ENCODE data around the gene RTKN2. TPM values are rescaled to one million over a fixed set of nuclear protein-coding genes. Genes with fewer than 3 reads are reported as not detected.

Gene RTKN2
- polyA plus RNA-seq, 1 donor from 2014 or later: 4.7 TPM

DNA sequence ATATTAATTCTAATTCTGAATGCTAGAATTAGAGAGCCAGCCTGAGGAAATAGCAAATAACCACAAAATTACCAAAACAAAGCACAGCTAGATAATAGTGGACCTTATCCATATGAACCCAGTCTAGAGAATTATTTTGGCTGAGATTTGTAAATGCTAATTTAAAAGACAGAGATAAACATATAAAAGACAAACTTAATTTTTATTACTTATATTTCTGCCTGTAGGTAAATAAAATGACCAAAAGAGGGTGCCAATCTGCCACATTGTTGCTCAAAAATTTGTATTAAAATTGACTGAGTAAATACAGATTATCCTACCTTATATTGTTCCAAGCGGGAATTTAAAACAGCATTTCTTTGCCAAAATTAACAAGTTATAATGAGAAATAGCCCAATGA is 20.2 kb downstream of the RTKN2 start:
- Histone ChIP-seq H3K27ac (ENCODE audit: low read length) (no peak overlapping the region), H3F3A (ENCODE audit: insufficient read depth, low read length, poor library complexity, severe bottlenecking) (no peaks in the 10 kb centered on the region), H3K36me3 (ENCODE audit: insufficient read depth, low read length) (no peaks in the 10 kb centered on the region), H3K9me2 (ENCODE audit: insufficient read depth, low read length) (no peaks in the 10 kb centered on the region), H2AFZ (ENCODE audit: low read depth, low read length) (no peak overlapping the region), H3K27me3 (ENCODE audit: insufficient read depth, low read depth, low read length) (no peaks in the 10 kb centered on the region), H3K9me3 (ENCODE audit: low read length) (no peaks in the 10 kb centered on the region), H3K79me2 (replicated peaks; ENCODE audit: insufficient read depth, low read length) (no peaks in the 10 kb centered on the region), H3K9ac (ENCODE audit: low read length) (no peak overlapping the region), H3K4me3 (ENCODE audit: low read length) (no peak overlapping the region), H3K4me2 (ENCODE audit: low read length) (no peak overlapping the region), H4K20me1 (ENCODE audit: insufficient read depth) (no peaks in the 10 kb centered on the region)
- TF ChIP-seq SMC3 (conservative IDR thresholded peaks at IDR 0.05; ENCODE audit: poor library complexity): peak; percentile 17
- no peak for TF ChIP-seq TAF1 (IDR thresholded peaks at IDR 0.05; ENCODE audit: low read depth)
- no peak for TF ChIP-seq MXI1 (conservative IDR thresholded peaks at IDR 0.05; ENCODE audit: poor library complexity, severe bottlenecking)
- TF ChIP-seq, protein P1, sequence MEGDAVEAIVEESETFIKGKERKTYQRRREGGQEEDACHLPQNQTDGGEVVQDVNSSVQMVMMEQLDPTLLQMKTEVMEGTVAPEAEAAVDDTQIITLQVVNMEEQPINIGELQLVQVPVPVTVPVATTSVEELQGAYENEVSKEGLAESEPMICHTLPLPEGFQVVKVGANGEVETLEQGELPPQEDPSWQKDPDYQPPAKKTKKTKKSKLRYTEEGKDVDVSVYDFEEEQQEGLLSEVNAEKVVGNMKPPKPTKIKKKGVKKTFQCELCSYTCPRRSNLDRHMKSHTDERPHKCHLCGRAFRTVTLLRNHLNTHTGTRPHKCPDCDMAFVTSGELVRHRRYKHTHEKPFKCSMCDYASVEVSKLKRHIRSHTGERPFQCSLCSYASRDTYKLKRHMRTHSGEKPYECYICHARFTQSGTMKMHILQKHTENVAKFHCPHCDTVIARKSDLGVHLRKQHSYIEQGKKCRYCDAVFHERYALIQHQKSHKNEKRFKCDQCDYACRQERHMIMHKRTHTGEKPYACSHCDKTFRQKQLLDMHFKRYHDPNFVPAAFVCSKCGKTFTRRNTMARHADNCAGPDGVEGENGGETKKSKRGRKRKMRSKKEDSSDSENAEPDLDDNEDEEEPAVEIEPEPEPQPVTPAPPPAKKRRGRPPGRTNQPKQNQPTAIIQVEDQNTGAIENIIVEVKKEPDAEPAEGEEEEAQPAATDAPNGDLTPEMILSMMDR (IDR thresholded peaks at IDR 0.05; ENCODE audit: poor library complexity, severe bottlenecking): peak; percentile 47
- TF ChIP-seq RAD21 (conservative IDR thresholded peaks at IDR 0.05): peak; percentile 36
- TF ChIP-seq POLR2AphosphoS5 (IDR thresholded peaks at IDR 0.05): no peak
- no peak for TF ChIP-seq EZH2 (IDR thresholded peaks at IDR 0.05; ENCODE audit: borderline replicate concordance, insufficient read depth, low read length, poor library complexity, severe bottlenecking)
- TF ChIP-seq, protein P2, sequence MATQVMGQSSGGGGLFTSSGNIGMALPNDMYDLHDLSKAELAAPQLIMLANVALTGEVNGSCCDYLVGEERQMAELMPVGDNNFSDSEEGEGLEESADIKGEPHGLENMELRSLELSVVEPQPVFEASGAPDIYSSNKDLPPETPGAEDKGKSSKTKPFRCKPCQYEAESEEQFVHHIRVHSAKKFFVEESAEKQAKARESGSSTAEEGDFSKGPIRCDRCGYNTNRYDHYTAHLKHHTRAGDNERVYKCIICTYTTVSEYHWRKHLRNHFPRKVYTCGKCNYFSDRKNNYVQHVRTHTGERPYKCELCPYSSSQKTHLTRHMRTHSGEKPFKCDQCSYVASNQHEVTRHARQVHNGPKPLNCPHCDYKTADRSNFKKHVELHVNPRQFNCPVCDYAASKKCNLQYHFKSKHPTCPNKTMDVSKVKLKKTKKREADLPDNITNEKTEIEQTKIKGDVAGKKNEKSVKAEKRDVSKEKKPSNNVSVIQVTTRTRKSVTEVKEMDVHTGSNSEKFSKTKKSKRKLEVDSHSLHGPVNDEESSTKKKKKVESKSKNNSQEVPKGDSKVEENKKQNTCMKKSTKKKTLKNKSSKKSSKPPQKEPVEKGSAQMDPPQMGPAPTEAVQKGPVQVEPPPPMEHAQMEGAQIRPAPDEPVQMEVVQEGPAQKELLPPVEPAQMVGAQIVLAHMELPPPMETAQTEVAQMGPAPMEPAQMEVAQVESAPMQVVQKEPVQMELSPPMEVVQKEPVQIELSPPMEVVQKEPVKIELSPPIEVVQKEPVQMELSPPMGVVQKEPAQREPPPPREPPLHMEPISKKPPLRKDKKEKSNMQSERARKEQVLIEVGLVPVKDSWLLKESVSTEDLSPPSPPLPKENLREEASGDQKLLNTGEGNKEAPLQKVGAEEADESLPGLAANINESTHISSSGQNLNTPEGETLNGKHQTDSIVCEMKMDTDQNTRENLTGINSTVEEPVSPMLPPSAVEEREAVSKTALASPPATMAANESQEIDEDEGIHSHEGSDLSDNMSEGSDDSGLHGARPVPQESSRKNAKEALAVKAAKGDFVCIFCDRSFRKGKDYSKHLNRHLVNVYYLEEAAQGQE (IDR thresholded peaks at IDR 0.05; ENCODE audit: borderline replicate concordance): no peak

DNA sequence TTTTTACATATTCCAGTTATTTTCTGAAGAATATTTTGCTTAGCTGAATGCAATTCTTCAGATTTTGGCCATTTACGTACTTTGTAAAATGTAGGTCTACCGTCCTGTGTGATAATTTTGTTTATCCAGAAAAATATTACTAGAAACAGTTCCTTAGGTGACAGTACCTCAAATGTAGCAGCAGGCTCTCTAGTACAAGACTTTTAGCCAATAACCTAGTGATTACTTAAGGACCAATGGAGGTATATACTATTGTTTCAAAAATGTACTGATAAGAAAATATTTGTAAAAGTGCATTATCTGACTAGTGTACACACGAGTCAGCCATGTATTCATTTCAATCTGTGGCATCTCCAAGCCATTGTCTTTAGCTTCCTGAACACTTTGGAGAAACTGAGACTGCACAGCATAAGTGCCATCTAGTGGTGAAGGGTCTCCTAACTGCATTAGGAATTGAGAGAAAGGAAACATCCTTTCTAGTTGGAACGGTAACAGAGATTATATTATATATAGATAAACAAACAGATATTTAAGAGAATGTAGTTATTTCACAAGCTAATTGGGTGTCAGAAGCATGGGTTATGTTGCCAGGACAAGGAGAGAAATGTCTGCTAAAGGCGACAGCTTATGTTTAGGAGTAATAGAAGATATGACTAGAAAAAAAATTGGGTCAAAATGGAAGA is 23.7 kb downstream of the RTKN2 start:
- Histone ChIP-seq H3K27me3 (ENCODE audit: insufficient read depth, low read depth, low read length) (no peaks in the 10 kb centered on the region), H3K9me3 (ENCODE audit: low read length) (no peaks in the 10 kb centered on the region), H3F3A (ENCODE audit: insufficient read depth, low read length, poor library complexity, severe bottlenecking) (no peaks in the 10 kb centered on the region), H3K36me3 (ENCODE audit: insufficient read depth, low read length) (no peaks in the 10 kb centered on the region), H3K9ac (ENCODE audit: low read length) (no peak overlapping the region), H3K9me2 (ENCODE audit: insufficient read depth, low read length) (no peaks in the 10 kb centered on the region), H3K4me3 (ENCODE audit: low read length) (no peak overlapping the region), H3K4me2 (ENCODE audit: low read length) (no peak overlapping the region), H2AFZ (ENCODE audit: low read depth, low read length) (peak overlapping the region; percentile 29), H4K20me1 (ENCODE audit: insufficient read depth) (no peaks in the 10 kb centered on the region), H3K79me2 (replicated peaks; ENCODE audit: insufficient read depth, low read length) (no peaks in the 10 kb centered on the region), H3K27ac (ENCODE audit: low read length) (no peak overlapping the region)
- TF ChIP-seq MXI1 (conservative IDR thresholded peaks at IDR 0.05; ENCODE audit: poor library complexity, severe bottlenecking) (no peak), RAD21 (conservative IDR thresholded peaks at IDR 0.05) (peak; percentile 93), SMC3 (conservative IDR thresholded peaks at IDR 0.05; ENCODE audit: poor library complexity) (peak; percentile 95), TAF1 (IDR thresholded peaks at IDR 0.05; ENCODE audit: low read depth) (no peak), POLR2AphosphoS5 (IDR thresholded peaks at IDR 0.05) (no peak), EP300 (conservative IDR thresholded peaks at IDR 0.05; ENCODE audit: poor library complexity, severe bottlenecking) (no peak)
- TF ChIP-seq, protein P1 (IDR thresholded peaks at IDR 0.05; ENCODE audit: poor library complexity, severe bottlenecking): peak; percentile 91

Measured in neural cell (in vitro differentiated cells).